ENCODE data around the gene HOXA5. TPM values are rescaled to one million over a fixed set of nuclear protein-coding genes. Genes with fewer than 3 reads are reported as not detected.

The HOXA5 gene
- total and polyA plus RNA-seq, 8 donors = 0.24 to 1.4 (median 0.81) TPM; not detected in 1

DNA sequence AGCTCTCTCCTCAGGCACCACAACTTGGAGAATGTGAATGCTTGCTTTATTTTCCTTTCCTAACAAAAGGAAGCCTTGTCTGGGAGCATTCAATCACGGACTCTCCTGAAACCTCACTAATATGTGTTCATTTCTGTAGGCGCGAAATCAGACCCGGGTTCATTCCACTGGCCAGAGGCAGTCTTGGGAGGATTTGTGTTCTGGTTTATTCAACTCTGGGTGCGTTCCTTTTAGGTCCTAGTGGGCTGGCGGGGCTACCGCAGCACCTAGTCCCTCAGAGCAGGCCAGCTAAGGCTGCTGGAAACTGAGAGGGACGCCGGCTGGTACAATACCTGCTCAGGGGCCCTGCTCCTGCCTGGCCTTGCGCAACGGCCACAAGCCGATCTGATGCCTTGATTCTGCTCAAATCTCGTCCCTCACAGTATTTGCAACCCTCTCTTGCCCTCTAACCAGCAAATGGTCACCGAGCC lies 20.4 kb downstream of the HOXA5 start:
- ATAC-seq (peak in 1 of 4 donors; percentile 15), DNase-seq (no peak), FAIRE-seq (no peak)
- Histone ChIP-seq H3K4me3 (no peak overlapping the region), H3K36me3 (no peaks in the 10 kb centered on the region), H3K27ac (no peak overlapping the region), H3K4me1 (peaks cover 0 to 3% (median 0%) of the 10 kb centered on the region in 3 donors), H3K27me3 (peaks cover 0 to 51% (median 2%) of the 10 kb centered on the region in 4 donors), H3K9me3 (no peaks in the 10 kb centered on the region)
- 12 to 13% methylated on average over 14 of the region's 14 CpGs for WGBS, 2 donors
- intact Hi-C loops (cut with DNase I) = no loop called here
- TF ChIP-seq, protein P1, sequence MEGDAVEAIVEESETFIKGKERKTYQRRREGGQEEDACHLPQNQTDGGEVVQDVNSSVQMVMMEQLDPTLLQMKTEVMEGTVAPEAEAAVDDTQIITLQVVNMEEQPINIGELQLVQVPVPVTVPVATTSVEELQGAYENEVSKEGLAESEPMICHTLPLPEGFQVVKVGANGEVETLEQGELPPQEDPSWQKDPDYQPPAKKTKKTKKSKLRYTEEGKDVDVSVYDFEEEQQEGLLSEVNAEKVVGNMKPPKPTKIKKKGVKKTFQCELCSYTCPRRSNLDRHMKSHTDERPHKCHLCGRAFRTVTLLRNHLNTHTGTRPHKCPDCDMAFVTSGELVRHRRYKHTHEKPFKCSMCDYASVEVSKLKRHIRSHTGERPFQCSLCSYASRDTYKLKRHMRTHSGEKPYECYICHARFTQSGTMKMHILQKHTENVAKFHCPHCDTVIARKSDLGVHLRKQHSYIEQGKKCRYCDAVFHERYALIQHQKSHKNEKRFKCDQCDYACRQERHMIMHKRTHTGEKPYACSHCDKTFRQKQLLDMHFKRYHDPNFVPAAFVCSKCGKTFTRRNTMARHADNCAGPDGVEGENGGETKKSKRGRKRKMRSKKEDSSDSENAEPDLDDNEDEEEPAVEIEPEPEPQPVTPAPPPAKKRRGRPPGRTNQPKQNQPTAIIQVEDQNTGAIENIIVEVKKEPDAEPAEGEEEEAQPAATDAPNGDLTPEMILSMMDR (IDR thresholded peaks at IDR 0.05) = no peak

DNA sequence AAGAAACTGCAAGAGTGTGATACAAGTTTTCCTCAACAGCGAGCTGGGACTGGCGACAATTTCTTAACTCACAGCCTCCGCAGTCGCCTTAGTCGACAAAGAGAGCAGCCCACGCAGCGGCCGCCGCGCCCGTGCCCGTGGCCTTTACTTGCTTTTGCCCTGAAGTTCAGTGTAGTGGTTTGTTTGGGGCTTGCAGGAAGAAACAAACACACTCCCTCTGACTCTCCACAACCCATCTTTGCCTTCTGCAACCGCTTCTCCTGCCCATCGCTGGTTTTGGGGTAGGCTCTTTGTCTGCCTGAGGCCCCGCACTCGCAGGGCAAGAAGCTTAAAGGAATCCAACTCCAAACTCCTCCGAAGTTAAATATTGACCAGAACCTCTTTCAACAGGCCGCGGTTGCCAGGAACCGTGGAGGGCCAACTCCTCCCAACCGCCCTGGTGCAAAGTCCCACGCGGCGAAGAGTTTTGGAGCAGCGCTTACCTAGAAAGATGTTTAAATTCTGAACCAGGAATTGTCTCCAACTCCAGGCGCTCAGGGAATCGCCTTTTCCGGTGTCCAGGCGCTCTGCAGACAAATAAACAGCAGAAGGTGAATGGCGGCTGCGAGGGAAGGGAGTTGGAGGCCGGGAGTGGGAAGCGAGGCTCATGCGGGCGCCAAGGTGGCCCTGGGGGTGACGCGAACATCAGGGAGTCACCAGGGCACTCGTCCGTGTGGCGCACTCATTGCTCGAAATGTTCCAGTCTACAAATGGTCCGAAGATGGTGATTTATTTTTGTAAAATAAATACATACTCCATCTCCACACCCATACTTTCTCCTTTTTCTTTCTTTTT lies 21.2 kb downstream of the HOXA5 start:
- Histone ChIP-seq H3K36me3 (no peaks in the 10 kb centered on the region), H3K27me3 (peaks cover 0 to 48% (median 2%) of the 10 kb centered on the region in 4 donors), H3K4me1 (peaks cover 0 to 3% (median 0%) of the 10 kb centered on the region in 3 donors), H3K4me3 (no peak overlapping the region), H3K9me3 (no peaks in the 10 kb centered on the region), H3K27ac (no peak overlapping the region)
- intact Hi-C loops (cut with DNase I) = no loop called here
- TF ChIP-seq, protein P1 (IDR thresholded peaks at IDR 0.05) = no peak
- DNase-seq = no peak
- peak in 2 of 4 donors; percentile 42 to 54 for ATAC-seq
- WGBS, 2 donors = 10 to 20% methylated on average over 42 of the region's 42 CpGs
- FAIRE-seq = no peak

DNA sequence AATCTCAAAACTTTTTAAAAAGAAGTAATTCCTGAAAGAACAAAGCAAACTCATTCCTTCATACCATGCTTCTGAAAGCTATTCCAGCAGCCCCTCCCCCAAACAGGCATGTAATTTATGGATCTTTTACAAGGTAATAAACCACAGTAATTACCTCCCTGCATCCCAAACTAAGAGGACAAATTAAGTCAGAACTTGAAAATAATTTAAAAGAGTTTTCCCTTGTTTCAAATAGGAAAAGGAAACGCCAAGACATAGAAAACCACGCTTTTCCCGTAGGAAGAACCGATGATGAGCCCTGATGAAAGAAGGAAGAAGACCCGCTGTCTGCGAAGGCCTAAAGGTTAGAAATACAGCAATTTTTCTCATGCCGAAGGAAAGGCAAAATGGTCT lies 21.8 kb downstream of the HOXA5 start:
- no peak for DNase-seq
- Histone ChIP-seq H3K4me3 (no peak overlapping the region), H3K27me3 (peaks cover 0 to 49% (median 2%) of the 10 kb centered on the region in 4 donors)

DNA sequence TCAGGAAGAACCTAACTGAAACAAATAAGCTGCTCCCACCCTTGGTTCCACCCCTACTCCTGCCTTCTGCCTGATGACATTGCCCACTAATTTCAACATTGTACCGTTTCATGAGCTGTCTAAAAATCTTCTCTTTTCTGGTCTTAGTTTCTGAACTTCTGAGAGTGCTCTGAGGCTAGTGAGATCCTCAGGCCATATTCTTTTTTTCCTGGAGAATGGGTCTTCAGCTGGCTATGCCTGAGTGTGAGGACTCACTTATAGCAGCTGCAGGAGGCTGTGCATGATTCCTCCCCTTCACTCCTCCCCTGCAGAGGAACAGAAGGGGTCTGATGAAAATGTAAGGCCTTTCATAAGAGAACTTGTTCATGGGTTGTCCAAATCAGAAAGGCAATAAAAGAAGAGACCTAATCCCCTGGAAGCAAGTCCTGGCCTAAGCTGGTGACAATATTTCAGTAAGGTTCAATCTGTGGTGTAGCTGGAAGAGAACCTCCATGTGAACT lies 24.0 kb downstream of the HOXA5 start:
- TF ChIP-seq, protein P1 (IDR thresholded peaks at IDR 0.05) = no peak
- intact Hi-C loops (cut with DNase I) = no loop called here
- Histone ChIP-seq H3K4me1 (peaks cover 0 to 3% (median 0%) of the 10 kb centered on the region in 3 donors), H3K4me3 (no peak overlapping the region), H3K27me3 (peaks cover 0 to 58% (median 4%) of the 10 kb centered on the region in 4 donors), H3K36me3 (no peaks in the 10 kb centered on the region), H3K27ac (no peak overlapping the region), H3K9me3 (no peaks in the 10 kb centered on the region)
- 47 to 54% methylated on average over 1 of the region's 1 CpG for WGBS, 2 donors
- DNase-seq (no peak), FAIRE-seq (no peak), ATAC-seq (no peak)

More for the DNA sequence above, 21.8 kb downstream of the HOXA5 start:
- ATAC-seq (no peak), FAIRE-seq (no peak)
- Histone ChIP-seq H3K36me3 (no peaks in the 10 kb centered on the region), H3K27ac (no peak overlapping the region), H3K4me1 (peaks cover 0 to 3% (median 0%) of the 10 kb centered on the region in 3 donors), H3K9me3 (no peaks in the 10 kb centered on the region)
- intact Hi-C loops (cut with DNase I) = no loop called here
- WGBS, 2 donors = 36 to 48% methylated on average over 7 of the region's 7 CpGs
- TF ChIP-seq, protein P1 (IDR thresholded peaks at IDR 0.05) = no peak
